Body of pancreas (tissue), 4 donors: ENCODE measurements around the gene P2RX3. TPM values are rescaled to one million over a fixed set of nuclear protein-coding genes. Genes with fewer than 3 reads are reported as not detected.

Experiments
- ATAC-seq: fragments of 150-250 bp; one replicate; pipeline ENCODE4 v1.9.1; 2016
- DNase-seq, 4 donors: peaks; one replicate each; pipeline ENCODE4 v3.0.0-alpha.2; 2019
- H3K27ac ChIP-seq, 4 donors: fragments of 200-600 bp; sonication (generic); 1 replicate in 3 of 4; 2 replicates in 1 of 4; pipeline versions ENCODE4 v1.5.1 to v1.6.1; 2016 to 2019; ENCODE audit warnings: mild to moderate bottlenecking in 1 of 4, mixed read lengths in 1 of 4, moderate library complexity in 1 of 4
- H3K27me3 ChIP-seq, 2 donors: fragments of 200-600 bp; sonication (generic); one replicate each; pipeline ENCODE4 v1.6.0; 2016; ENCODE audit warnings: mild to moderate bottlenecking in 1 of 2
- H3K36me3 ChIP-seq, 2 donors: fragments of 200-600 bp; sonication (generic); replicated peaks in 1 of 2; 2 replicates each; pipeline ENCODE4 v1.5.1; 2016; ENCODE audit warnings: low read depth in 2 of 2; ENCODE audit not compliant: insufficient read depth in 1 of 2
- H3K4me1 ChIP-seq: fragments of 200-600 bp; sonication (generic); one replicate; pipeline ENCODE4 v1.6.0; 2016
- H3K4me3 ChIP-seq, 2 donors: fragments of 200-600 bp; sonication (generic); 1 replicate in 1 of 2; 2 replicates in 1 of 2; pipeline ENCODE4 v1.5.1; 2016 to 2019
- H3K9me3 ChIP-seq, 3 donors: fragments of 200-600 bp; sonication (generic); 1 replicate in 2 of 3; 2 replicates in 1 of 3; pipeline ENCODE4 v1.5.1; 2016
- CTCF ChIP-seq, 7 experiments: fragments of 450-650 bp in 4 of 7; fragments of 200-600 bp in 3 of 7; sonication (generic) in 3 of 7; IDR thresholded peaks; one replicate each; pipeline ENCODE4 v1.5.1; 2016 to 2019; ENCODE audit warnings: antibody characterized with exemption in 7 of 7
- POLR2A ChIP-seq, 3 donors: fragments of 450-650 bp; IDR thresholded peaks; one replicate each; pipeline ENCODE4 v1.6.1; 2016; ENCODE audit warnings: antibody characterized with exemption in 3 of 3, mild to moderate bottlenecking in 2 of 3
- WGBS, 2 donors: methylation state at CpG; one replicate each; pipeline ENCODE4 v1.1.5; 2017; 5-methylcytosine and 5-hydroxymethylcytosine counted together
- intact Hi-C: fragments of 100-400 bp; cut with DNase I; formaldehyde crosslinking; loops from one replicate; pipeline ENCODE4 v1.15.1; 2023
- total RNA-seq, 2 donors: library from RNA; depleted of rRNA; stranded (reverse); fragments of >200 nt; gene quantifications; one replicate each; pipeline ENCODE4 v1.1.0, GENCODE V29; 2016

Gene P2RX3
- total RNA-seq, 2 donors from 2014 or later, result not detected

DNA sequence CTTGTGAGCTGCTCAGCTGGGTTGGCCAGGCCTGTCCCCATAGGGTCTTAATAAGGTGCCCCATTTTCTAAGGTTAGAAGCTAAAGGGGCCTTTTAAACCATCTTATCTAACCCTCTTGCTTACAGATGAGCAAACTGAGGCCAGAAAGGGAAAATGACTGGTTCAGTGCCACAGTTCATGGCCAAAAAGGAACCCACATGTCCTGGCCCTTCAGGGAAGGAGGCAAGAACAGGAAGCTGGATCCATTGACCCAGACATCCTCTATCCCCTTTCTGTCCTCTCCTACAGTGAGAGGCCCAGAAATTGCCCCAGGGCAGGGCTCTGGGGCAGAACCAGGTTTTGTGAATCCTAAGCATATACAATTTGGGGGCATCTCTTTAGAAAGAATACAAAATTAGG, 32.8 kb downstream of the P2RX3 start:
- ATAC-seq (no peak), DNase-seq (no peak)
- H3K27ac ChIP-seq, result no peak overlapping the region
- intact Hi-C loops, result no loop called here
- H3K9me3 ChIP-seq, result no peaks in the 10 kb centered on the region
- H3K27me3 ChIP-seq, result no peaks in the 10 kb centered on the region
- no peak for TF ChIP-seq CTCF (IDR thresholded peaks at IDR 0.05)
- no peak for TF ChIP-seq POLR2A (IDR thresholded peaks at IDR 0.05)
- H3K4me1 ChIP-seq, result no peaks in the 10 kb centered on the region
- H3K4me3 ChIP-seq, result no peak overlapping the region
- H3K36me3 ChIP-seq, result no peaks in the 10 kb centered on the region

DNA sequence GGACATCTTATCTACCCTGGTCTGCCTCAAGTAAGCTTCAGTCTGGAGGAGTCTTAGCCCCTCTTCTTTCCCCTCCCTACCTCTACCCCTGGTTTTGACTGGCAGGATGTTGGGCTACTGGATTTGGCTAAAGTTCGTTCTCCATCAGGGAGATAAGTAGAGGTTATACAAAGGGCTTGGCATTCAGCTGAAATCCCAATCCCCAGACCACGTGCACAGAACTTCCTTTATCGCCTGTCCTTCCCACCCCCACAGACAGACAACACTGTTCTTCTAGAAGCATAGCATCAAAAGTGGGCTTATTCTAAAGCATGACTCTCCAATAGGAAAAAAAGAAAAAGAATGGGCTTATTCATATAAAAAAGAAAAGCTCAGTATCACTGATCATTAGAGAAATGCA, 35.0 kb downstream of the P2RX3 start:
- no peaks in the 10 kb centered on the region for H3K4me1 ChIP-seq
- ATAC-seq (no peak), DNase-seq (no peak)
- H3K36me3 ChIP-seq, result no peaks in the 10 kb centered on the region
- intact Hi-C loops, result no loop called here
- no peaks in the 10 kb centered on the region for H3K27me3 ChIP-seq
- no peak overlapping the region for H3K27ac ChIP-seq
- TF ChIP-seq POLR2A (IDR thresholded peaks at IDR 0.05) (no peak), CTCF (IDR thresholded peaks at IDR 0.05) (no peak)
- no peaks in the 10 kb centered on the region for H3K9me3 ChIP-seq
- no peak overlapping the region for H3K4me3 ChIP-seq
- WGBS, 2 donors, result 52 to 62% methylated on average over 3 of the region's 3 CpGs

- no peak overlapping the region for H3K4me3 ChIP-seq
- TF ChIP-seq CTCF (IDR thresholded peaks at IDR 0.05) (no peak), POLR2A (IDR thresholded peaks at IDR 0.05) (no peak)
- WGBS, 2 donors, result 92 to 94% methylated on average over 3 of the region's 3 CpGs
- no peak overlapping the region for H3K27ac ChIP-seq
- ATAC-seq, result no peak
- H3K27me3 ChIP-seq, result no peaks in the 10 kb centered on the region
- H3K9me3 ChIP-seq, result no peaks in the 10 kb centered on the region
- no peaks in the 10 kb centered on the region for H3K36me3 ChIP-seq
- intact Hi-C loops, result no loop called here
- DNase-seq, result no peak
- H3K4me1 ChIP-seq, result no peaks in the 10 kb centered on the region
These were observed 36.8 kb downstream of the P2RX3 start for GRCh38 chr11:57374966-57375365.

DNA sequence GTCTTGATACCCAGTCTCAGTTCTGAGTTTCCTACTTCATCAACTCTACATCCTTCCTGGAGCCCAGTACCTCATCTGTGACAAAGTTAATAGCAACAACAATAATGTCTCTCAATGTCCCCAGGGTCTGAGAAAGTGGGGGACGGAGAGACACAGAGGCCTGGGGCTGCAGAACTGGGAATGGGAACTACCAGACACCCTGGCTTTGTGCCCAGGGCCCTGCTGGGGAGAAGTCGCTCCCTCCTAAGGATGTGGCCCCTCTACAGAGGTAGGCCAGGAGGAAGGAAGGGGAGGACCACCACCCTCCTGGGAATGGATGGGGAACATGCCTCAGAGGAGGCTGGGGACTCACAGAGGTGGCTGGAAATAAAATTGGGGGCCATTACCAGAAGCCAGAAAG, 37.3 kb downstream of the P2RX3 start:
- Histone ChIP-seq H3K4me3 (no peak overlapping the region), H3K4me1 (no peaks in the 10 kb centered on the region), H3K36me3 (no peaks in the 10 kb centered on the region), H3K9me3 (no peaks in the 10 kb centered on the region), H3K27ac (no peak overlapping the region), H3K27me3 (no peaks in the 10 kb centered on the region)
- WGBS, 2 donors, result 74 to 78% methylated on average over 2 of the region's 2 CpGs
- intact Hi-C loops, result no loop called here
- no peak for DNase-seq
- TF ChIP-seq CTCF (IDR thresholded peaks at IDR 0.05) (no peak), POLR2A (IDR thresholded peaks at IDR 0.05) (no peak)
- no peak for ATAC-seq

GRCh38 chr11:57376095-57377090, 38.2 kb downstream of the P2RX3 start:
- H3K27ac ChIP-seq, result no peak overlapping the region
- 45 to 55% methylated on average over 13 to 23 of the region's 26 CpGs for WGBS, 2 donors
- H3K27me3 ChIP-seq, result no peaks in the 10 kb centered on the region
- no peaks in the 10 kb centered on the region for H3K36me3 ChIP-seq
- H3K4me1 ChIP-seq, result no peaks in the 10 kb centered on the region
- no peak overlapping the region for H3K4me3 ChIP-seq
- DNase-seq (no peak), ATAC-seq (no peak)
- TF ChIP-seq POLR2A (IDR thresholded peaks at IDR 0.05) (no peak), CTCF (IDR thresholded peaks at IDR 0.05) (no peak)
- intact Hi-C loops, result no loop called here
- no peaks in the 10 kb centered on the region for H3K9me3 ChIP-seq
